K562 (cell line): ENCODE data around the gene AAGAB. TPM values are rescaled to one million over a fixed set of nuclear protein-coding genes. Genes with fewer than 3 reads are reported as not detected.
A peak's percentile ranks its signal among the peaks of the same experiment; 100 is the strongest.

ENCODE experiments used
- CCNT2 ChIP-seq: IDR thresholded peaks from 2 replicates; pipeline ENCODE4 v1.6.1; 2011; ENCODE audit warnings: borderline replicate concordance, low read depth, mild to moderate bottlenecking, moderate library complexity, mixed read lengths, low read length; ENCODE audit not compliant: insufficient read length; ENCODE audit errors: extremely low read depth
- CREBBP ChIP-seq: IDR thresholded peaks from one replicate; pipeline ENCODE4 v1.6.1; 2012; ENCODE audit warnings: low read depth, mild to moderate bottlenecking, control low read depth, inconsistent platforms, low read length
- ETV1 ChIP-seq: fragments of 450-650 bp; conservative IDR thresholded peaks from 2 replicates; pipeline ENCODE4 v1.6.1; 2016; ENCODE audit warnings: missing genetic modification characterization, control low read depth, low read depth, missing compliant biosample characterization
- FOXA1 ChIP-seq: fragments of 450-650 bp; IDR thresholded peaks from 2 replicates; pipeline ENCODE4 v1.6.1; 2016; ENCODE audit warnings: mild to moderate bottlenecking, borderline replicate concordance
- FOXM1 ChIP-seq, 2 experiments: fragments of 450-650 bp in 1 of 2; sonication (generic) in 1 of 2; formaldehyde crosslinking in 1 of 2; IDR thresholded peaks; 2 replicates each; pipeline versions ENCODE4 v1.6.1 to v1.9.0; 2017 to 2022; ENCODE audit warnings: low read depth in 2 of 2, mild to moderate bottlenecking in 2 of 2, missing genetic modification reagents in 1 of 2, moderate library complexity in 1 of 2
- KDM1A ChIP-seq, 2 experiments: fragments of 450-650 bp; IDR thresholded peaks; 2 replicates each; pipeline ENCODE4 v1.6.1; 2016; ENCODE audit warnings: mild to moderate bottlenecking in 2 of 2
- KDM4B ChIP-seq, 2 experiments: fragments of 450-650 bp in 1 of 2; sonication (generic) in 1 of 2; IDR thresholded peaks; 2 replicates each; pipeline ENCODE4 v1.6.1; 2016 to 2017; ENCODE audit warnings: borderline replicate concordance in 2 of 2, antibody characterized with exemption in 1 of 2, low read depth in 1 of 2, mild to moderate bottlenecking in 1 of 2
- KLF10 ChIP-seq: fragments of 250-450 bp; sonication (Bioruptor Pico); IDR thresholded peaks from 2 replicates; pipeline ENCODE4 v1.6.1; 2021; ENCODE audit warnings: matching md5 sums
- MCM5 ChIP-seq: fragments of 450-650 bp; IDR thresholded peaks from 2 replicates; pipeline ENCODE4 v1.6.1; 2016; ENCODE audit warnings: low read depth
- NCOA1 ChIP-seq: fragments of 450-650 bp; IDR thresholded peaks from 2 replicates; pipeline ENCODE4 v1.6.1; 2016; ENCODE audit warnings: low read depth
- SMARCB1 ChIP-seq: IDR thresholded peaks from 2 replicates; pipeline ENCODE4 v1.6.1; 2011; ENCODE audit warnings: improper control_type of control experiment, low read depth; ENCODE audit not compliant: insufficient read length
- SMC3 ChIP-seq: conservative IDR thresholded peaks from 2 replicates; pipeline ENCODE4 v1.6.1; 2011; ENCODE audit warnings: low read depth, low read length, improper control_type of control experiment; ENCODE audit not compliant: insufficient read depth
- STAG1 ChIP-seq: sonication (generic); formaldehyde crosslinking; IDR thresholded peaks from 2 replicates; pipeline ENCODE4 v1.5.0; 2020; ENCODE audit warnings: missing genetic modification reagents, borderline replicate concordance
- TEAD4 ChIP-seq, 2 experiments: sonication (generic) in 1 of 2; formaldehyde crosslinking in 1 of 2; IDR thresholded peaks; 2 replicates each; pipeline versions ENCODE4 v1.6.1 to v1.8.0; 2012 to 2022; ENCODE audit warnings: borderline replicate concordance in 1 of 2, inconsistent platforms in 1 of 2, low read length in 1 of 2, mild to moderate bottlenecking in 1 of 2, missing genetic modification reagents in 1 of 2
- ZBTB12 ChIP-seq: fragments of 250-450 bp; sonication (Bioruptor Pico); IDR thresholded peaks from 2 replicates; pipeline ENCODE4 v1.4.0; 2020
- ZBTB5 ChIP-seq: fragments of 450-650 bp; IDR thresholded peaks from 2 replicates; pipeline ENCODE4 v1.6.1; 2017; ENCODE audit warnings: antibody characterized with exemption
- ZNF280A ChIP-seq: fragments of 450-650 bp; IDR thresholded peaks from 2 replicates; pipeline ENCODE4 v1.6.1; 2018; ENCODE audit warnings: mild to moderate bottlenecking, low read depth; ENCODE audit not compliant: partially characterized antibody
- ZNF3 ChIP-seq: fragments of 250-450 bp; sonication (Bioruptor Pico); IDR thresholded peaks from 2 replicates; pipeline ENCODE4 v1.5.0; 2021; ENCODE audit warnings: mild to moderate bottlenecking, moderate library complexity
- ZNF354B ChIP-seq: fragments of 250-450 bp; sonication (Bioruptor Pico); IDR thresholded peaks from 2 replicates; pipeline ENCODE4 v1.4.0; 2020
- ZNF398 ChIP-seq: fragments of 250-450 bp; sonication (Bioruptor Pico); IDR thresholded peaks from 2 replicates; pipeline ENCODE4 v1.8.0; 2021; ENCODE audit warnings: moderate library complexity, mild to moderate bottlenecking, inconsistent platforms
- ZNF764 ChIP-seq: fragments of 250-450 bp; sonication (Bioruptor Pico); IDR thresholded peaks from 2 replicates; pipeline ENCODE4 v1.4.0; 2020; ENCODE audit warnings: low read depth, mild to moderate bottlenecking, moderate library complexity
- polyA plus RNA-seq, 8 experiments: library from polyadenylated mRNA; depleted of rRNA in 4 of 8; stranded (reverse) in 5 of 8; unstranded in 3 of 8; fragments of >200 nt; fragmentation: Nextera tagmentation in 2 of 8; fragmentation: Illumina TruSeq in 1 of 8; extraction: Ambion mirVana in 2 of 8; extraction: Trizol in 1 of 8; gene quantifications; 2 replicates each; pipeline versions ENCODE4 v1.2.1 to v1.2.3, GENCODE V29; 2011 to 2014; ENCODE audit warnings: inconsistent platforms in 1 of 8, missing spikeins in 1 of 8
- total RNA-seq, 7 experiments: library from RNA; depleted of rRNA in 6 of 7; stranded (reverse); fragments of >200 nt in 6 of 7; fragmentation: Illumina TruSeq in 2 of 7; extraction: Trizol in 2 of 7; gene quantifications; 2 replicates each; pipeline versions ENCODE4 v1.2.1 to v1.2.3, GENCODE V29; 2011 to 2021; ENCODE audit warnings: low replicate concordance in 1 of 7

Gene AAGAB
- total and polyA plus RNA-seq, 9 of the 15 experiments (the other 6 are each of a cell fraction or from before 2014, with no cell fraction given), result 17.8 to 109 (median 58.3) TPM

DNA sequence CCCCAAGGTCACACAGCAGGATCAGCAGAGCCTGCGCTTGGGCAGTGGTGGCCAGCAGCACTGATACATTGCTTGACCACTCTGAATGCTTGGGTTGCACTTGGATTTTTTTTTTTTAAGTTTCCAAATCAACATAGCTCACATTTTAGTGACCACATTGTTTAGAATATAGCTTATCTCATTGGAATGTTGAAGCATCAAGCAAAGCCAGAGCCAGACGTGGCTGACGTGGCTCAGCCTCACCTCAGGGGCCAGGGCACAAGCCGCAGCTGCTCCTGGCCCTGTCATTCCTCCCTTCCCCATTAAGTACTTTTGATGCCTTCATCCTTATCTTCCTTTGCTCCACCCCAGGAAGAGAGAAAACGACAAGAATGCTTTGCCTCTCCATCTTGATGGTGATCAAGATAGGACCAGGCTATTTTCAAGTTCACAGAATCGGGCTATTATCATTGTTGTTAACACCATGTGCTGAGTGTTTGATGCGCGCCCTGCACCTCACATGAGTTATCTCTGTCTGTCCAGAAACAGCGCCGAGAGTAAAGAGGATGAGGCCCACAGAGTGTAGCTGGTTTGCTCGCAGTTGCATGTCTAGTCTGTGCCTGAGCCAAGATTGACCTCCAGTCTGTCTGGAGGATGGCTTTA lies 75.8 kb downstream of the AAGAB start (continued):
- TF ChIP-seq MCM5 (no peak), KDM4B (IDR thresholded peaks at IDR 0.05; ENCODE audit: borderline replicate concordance in 2 of 2, low read depth in 1 of 2) (no peak), CREBBP (no peak), ZNF398 (CRISPR knock-in tag) (no peak), KLF10 (no peak), ETV1 (no peak), ZNF3 (CRISPR knock-in tag) (no peak), ZNF354B (CRISPR knock-in tag) (no peak), FOXM1 (IDR thresholded peaks at IDR 0.05; ENCODE audit: low read depth) (peak; percentile 60; the same call in 1 of the 2 replicates), FOXM1 (CRISPR knock-in tag; IDR thresholded peaks at IDR 0.05; ENCODE audit: low read depth) (no peak), ZNF280A (no peak), FOXA1 (no peak), NCOA1 (0 out of 2 replicates have a peak, but pooled peaks have one; percentile 39), ZNF764 (CRISPR knock-in tag) (no peak), ZBTB12 (0 out of 2 replicates have a peak, but pooled peaks have one; percentile 6), SMC3 (no peak), TEAD4 (IDR thresholded peaks at IDR 0.05; ENCODE audit: low read length) (peak; percentile 83; the same call in 1 of the 2 replicates), TEAD4 (CRISPR knock-in tag; IDR thresholded peaks at IDR 0.05; ENCODE audit: borderline replicate concordance) (no peak), KDM1A (IDR thresholded peaks at IDR 0.05) (peak; percentile 84 to 88), CCNT2 (no peak), SMARCB1 (no peak), STAG1 (CRISPR knock-in tag) (no peak), ZBTB5 (no peak)
